GM12878 (cell line): Measurements from ENCODE around the gene PRRT1B.

Source experiments
- ATF2 ChIP-seq: IDR thresholded peaks from 2 replicates; pipeline ENCODE4 v1.6.1; 2012; ENCODE audit warnings: low read length, inconsistent platforms
- CTCF ChIP-seq, 3 experiments: IDR thresholded peaks in 2 of 3; conservative IDR thresholded peaks in 1 of 3; 2 replicates each; pipeline ENCODE4 v1.5.1; 2011; ENCODE audit warnings: low read depth in 3 of 3, low read length in 3 of 3, mild to moderate bottlenecking in 3 of 3, control low read depth in 2 of 3, moderate library complexity in 2 of 3, inconsistent platforms in 1 of 3, mixed read lengths in 1 of 3; ENCODE audit not compliant: control insufficient read depth in 2 of 3, insufficient read depth in 1 of 3; ENCODE audit errors: extremely low read depth in 1 of 3
- ESRRA ChIP-seq: IDR thresholded peaks from 2 replicates; pipeline ENCODE4 v1.6.1; 2012; ENCODE audit warnings: mild to moderate bottlenecking, low read length, improper control_type of control experiment
- IKZF1 ChIP-seq: fragments of 450-650 bp; conservative IDR thresholded peaks from 2 replicates; pipeline ENCODE4 v1.6.1; 2017; ENCODE audit warnings: antibody characterized with exemption, mild to moderate bottlenecking
- POLR2A ChIP-seq: IDR thresholded peaks from 2 replicates; pipeline ENCODE4 v1.6.1; 2011; ENCODE audit warnings: low read depth, mild to moderate bottlenecking, low read length
- RAD21 ChIP-seq: IDR thresholded peaks from 2 replicates; pipeline ENCODE4 v1.6.1; 2011; ENCODE audit warnings: mild to moderate bottlenecking, low read depth, low read length, moderate library complexity; ENCODE audit not compliant: insufficient read depth
- SIN3A ChIP-seq: IDR thresholded peaks from 2 replicates; pipeline ENCODE4 v1.6.1; 2012; ENCODE audit warnings: low read depth, low read length, improper control_type of control experiment
- SUPT20H ChIP-seq: IDR thresholded peaks from 2 replicates; pipeline ENCODE4 v1.6.1; 2011; ENCODE audit warnings: low read depth, mild to moderate bottlenecking, low read length, moderate library complexity, borderline replicate concordance; ENCODE audit not compliant: control insufficient read depth
- ZBTB33 ChIP-seq: fragments of 450-650 bp; IDR thresholded peaks from 2 replicates; pipeline ENCODE4 v1.6.1; 2017; ENCODE audit warnings: mild to moderate bottlenecking
- ZNF274 ChIP-seq: IDR thresholded peaks from one replicate; pipeline ENCODE4 v1.8.0; 2011; ENCODE audit not compliant: insufficient read length, insufficient read depth

GRCh38 chr9:131554087-131554842 is 8.9 kb downstream of the PRRT1B start:
- TF ChIP-seq SIN3A, result no peak
- no peak for TF ChIP-seq CTCF (IDR thresholded peaks at IDR 0.05 in 2 of 3, conservative IDR thresholded peaks at IDR 0.05 in 1 of 3; ENCODE audit: control insufficient read depth in 2 of 3, extremely low read depth in 1 of 3, insufficient read depth in 1 of 3, low read depth in 3 of 3, low read length in 3 of 3)
- no peak for TF ChIP-seq RAD21
- no peak for TF ChIP-seq IKZF1
- no peak for TF ChIP-seq ATF2
- no peak for TF ChIP-seq ZBTB33
- TF ChIP-seq ESRRA, result no peak
- no peak for TF ChIP-seq SUPT20H
- TF ChIP-seq ZNF274, result no peak
- no peak for TF ChIP-seq POLR2A
